Measurements from ENCODE around the gene CORO1C.
A peak's percentile ranks its signal among the peaks of the same experiment; 100 is the strongest.
"Not testable (repeated sequence)": the region's sequence is repeated elsewhere in the genome, so short reads cannot be mapped to it uniquely, and the experiment has no call there.

CORO1C gene

GRCh38 chr12:108731105-108731865, at the start of gene CORO1C:
Gene CORO1C (minus strand): TSS chr12:108731518. CDS start chr12:108701318, 30,200 bp downstream.
- DNase-seq, result peak; percentile 92

GRCh38 chr12:108779998-108780688, 48.8 kb upstream of the CORO1C start:
- DNase-seq, result no peak

GRCh38 chr12:108778053-108778452, 46.7 kb upstream of the CORO1C start:
- no peak for DNase-seq

- no peak for DNase-seq
Measured at GRCh38 chr12:108777156-108777555, 45.8 kb upstream of the CORO1C start.

- DNase-seq, result no peak
Measured at GRCh38 chr12:108773798-108774788, 42.8 kb upstream of the CORO1C start.

- no peak for DNase-seq
Measured at GRCh38 chr12:108772891-108773797, 41.8 kb upstream of the CORO1C start.

- DNase-seq, result no peak
Measured at GRCh38 chr12:108772247-108772646, 40.9 kb upstream of the CORO1C start.

- DNase-seq, result not testable (repeated sequence)
Measured at GRCh38 chr12:108771835-108772234, 40.5 kb upstream of the CORO1C start.

GRCh38 chr12:108770963-108771362, 39.6 kb upstream of the CORO1C start:
- DNase-seq, result no peak

- DNase-seq, result no peak
Measured at GRCh38 chr12:108770269-108770829, 39.0 kb upstream of the CORO1C start.

GRCh38 chr12:108768591-108769500, 37.5 kb upstream of the CORO1C start:
- DNase-seq, result peak; percentile 4

GRCh38 chr12:108766294-108766693, 35.0 kb upstream of the CORO1C start:
- no peak for DNase-seq

GRCh38 chr12:108765289-108765764, 34.0 kb upstream of the CORO1C start:
- DNase-seq, result no peak

GRCh38 chr12:108764540-108765288, 33.4 kb upstream of the CORO1C start:
- no peak for DNase-seq

GRCh38 chr12:108761226-108761625, 29.9 kb upstream of the CORO1C start:
- DNase-seq, result no peak

- DNase-seq, result no peak
Measured at GRCh38 chr12:108759924-108760323, 28.6 kb upstream of the CORO1C start.

GRCh38 chr12:108757856-108758255, 26.5 kb upstream of the CORO1C start:
- no peak for DNase-seq

GRCh38 chr12:108756421-108756820, 25.1 kb upstream of the CORO1C start:
- DNase-seq, result no peak

GRCh38 chr12:108755481-108755880, 24.2 kb upstream of the CORO1C start:
- DNase-seq, result no peak

GRCh38 chr12:108753976-108754375, 22.7 kb upstream of the CORO1C start:
- no peak for DNase-seq

Measured in stimulated activated CD4-positive, alpha-beta T cell treated with anti-CD3 and anti-CD28 coated beads, Interleukin-4, amount 100 ng/mL, for 1 hour (primary cell).